Measurements from ENCODE around the gene NTSR1.

NTSR1 gene

DNA sequence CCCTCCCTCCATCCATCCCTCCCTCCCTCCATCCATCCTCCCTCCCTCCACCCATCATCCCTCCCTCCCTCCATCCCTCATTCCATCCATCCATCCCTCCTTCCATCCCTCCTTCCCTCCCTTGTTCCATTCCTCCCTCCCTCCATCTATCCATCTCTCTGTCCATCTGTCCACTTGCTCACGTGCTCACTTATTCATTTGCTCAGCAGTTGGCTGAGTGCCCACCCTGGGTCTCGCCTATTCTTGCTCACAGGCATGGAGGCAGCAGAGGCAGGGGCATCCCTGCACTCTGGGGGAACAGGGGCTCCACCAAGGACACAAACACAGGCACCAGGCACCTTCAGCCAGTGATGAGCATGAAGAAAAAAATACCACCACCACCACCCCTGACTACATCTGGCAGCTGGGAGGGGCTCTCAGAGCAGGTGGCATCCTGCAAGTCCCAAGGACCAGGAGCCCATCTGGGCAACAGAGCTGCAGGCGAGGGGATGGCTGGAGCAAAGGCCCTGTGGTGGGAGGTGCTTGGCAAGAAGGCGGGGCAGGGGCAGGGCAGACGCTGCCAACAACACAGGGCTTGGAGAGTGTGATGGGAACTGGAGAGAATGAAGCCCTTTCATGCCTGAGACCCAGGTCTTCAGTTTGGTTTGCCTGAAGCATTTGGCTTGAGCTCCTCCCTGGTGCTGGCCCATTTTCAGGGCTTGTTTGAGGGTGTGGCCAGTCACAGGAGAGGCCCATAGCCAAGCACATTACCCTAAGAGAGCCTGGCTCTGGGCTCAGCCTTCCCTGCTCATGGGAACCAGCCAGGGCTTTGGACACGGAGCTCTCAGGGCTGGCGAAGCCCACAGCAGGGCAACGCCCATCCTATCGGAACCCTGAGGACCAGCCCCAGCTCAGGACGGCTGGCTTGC is 47.4 kb downstream of the NTSR1 start:
- no peak for DNase-seq (ENCODE audit: low read depth, low spot score)

- DNase-seq (ENCODE audit: low read depth, low spot score), result no peak
Observed at GRCh38 chr20:62758226-62758912, 49.7 kb downstream of the NTSR1 start.

- no peak for DNase-seq (ENCODE audit: low read depth, low spot score)
Observed at GRCh38 chr20:62759981-62760431, 51.4 kb downstream of the NTSR1 start.

GRCh38 chr20:62760471-62760855 is 51.8 kb downstream of the NTSR1 start:
- DNase-seq (ENCODE audit: low read depth, low spot score), result no peak

GRCh38 chr20:62760856-62761758 is 52.5 kb downstream of the NTSR1 start:
- peak; percentile 61 for DNase-seq (ENCODE audit: low read depth, low spot score)

DNA sequence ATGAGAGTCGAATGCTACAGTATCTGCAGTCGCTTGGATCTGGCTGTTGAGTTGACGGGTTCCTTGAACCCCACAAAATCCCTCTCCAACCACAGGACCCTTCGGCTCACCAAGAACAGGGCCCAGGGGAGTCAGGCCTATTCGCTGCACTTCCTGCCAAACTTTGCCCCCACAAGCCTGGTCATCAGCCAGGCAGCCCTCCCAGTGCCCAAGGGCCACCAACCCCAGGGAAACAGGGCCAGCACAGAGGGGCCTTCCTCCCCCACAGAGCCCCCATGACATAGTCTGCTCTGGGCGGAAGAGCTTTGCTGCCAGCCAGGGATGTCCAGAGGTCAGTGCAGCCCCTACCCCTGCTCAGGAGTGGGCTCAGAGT is 53.1 kb downstream of the NTSR1 start:
- DNase-seq (ENCODE audit: low read depth, low spot score), result no peak

DNA sequence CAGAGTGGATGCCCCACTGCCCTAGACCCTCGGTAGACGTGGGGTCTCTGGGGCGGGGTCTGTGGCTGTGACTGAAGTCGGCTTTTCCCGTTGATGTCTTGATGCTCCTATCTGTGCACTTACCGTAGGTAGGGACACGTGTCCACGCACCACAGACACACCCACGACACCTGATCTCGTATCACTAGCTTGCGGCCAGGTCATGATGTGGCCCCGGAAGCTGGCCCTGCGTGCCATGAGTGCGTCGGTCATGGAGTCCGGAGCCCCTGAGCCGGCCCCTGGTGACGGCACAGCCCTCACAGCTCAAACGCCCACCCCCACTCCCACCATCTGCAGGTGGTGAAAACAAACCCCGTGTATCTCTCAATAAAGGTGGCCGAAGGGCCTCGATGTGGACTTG is 53.7 kb downstream of the NTSR1 start:
- no peak for DNase-seq (ENCODE audit: low read depth, low spot score)

GRCh38 chr20:62762801-62763368 is 54.2 kb downstream of the NTSR1 start:
- DNase-seq (ENCODE audit: low read depth, low spot score), result no peak

GRCh38 chr20:62763404-62763803 is 54.8 kb downstream of the NTSR1 start:
- DNase-seq (ENCODE audit: low read depth, low spot score), result no peak

DNA sequence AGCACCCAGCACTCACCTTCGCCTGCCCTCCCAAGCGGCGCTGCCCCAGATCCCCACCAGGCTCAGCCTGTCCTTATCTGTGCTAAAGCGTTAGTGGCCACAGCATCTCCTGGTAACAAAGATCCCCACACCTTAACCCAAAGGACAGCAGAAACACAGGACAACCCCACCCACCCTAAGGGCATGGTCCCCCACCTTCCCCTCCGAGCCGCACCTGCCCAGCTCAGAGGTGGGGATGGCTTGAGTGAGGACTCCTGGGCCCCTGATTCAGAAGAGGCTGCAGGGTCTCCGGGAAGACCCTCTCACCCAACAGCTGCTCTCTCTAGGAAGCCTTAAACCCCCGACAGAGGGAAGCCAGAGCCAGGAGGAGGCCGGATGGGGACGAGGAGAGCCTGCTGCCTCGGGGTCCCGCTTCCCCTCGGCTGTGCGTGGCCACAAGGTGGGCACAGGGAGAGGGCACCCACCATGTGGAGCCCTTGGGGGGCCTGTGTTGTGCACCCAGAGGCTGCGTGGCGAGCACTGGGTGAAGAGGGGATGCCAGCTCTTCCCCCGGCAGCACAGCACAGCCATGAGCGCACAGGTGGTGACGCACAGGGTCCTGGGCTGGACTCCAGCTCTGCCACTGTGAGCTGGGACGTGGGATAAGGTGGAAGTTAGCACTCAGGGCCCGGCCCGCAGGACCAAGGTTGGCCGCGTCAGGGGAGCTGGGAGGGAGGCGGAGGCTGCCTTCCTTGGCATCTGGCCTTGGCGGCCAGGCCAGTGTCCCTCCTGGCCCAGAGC is 55.7 kb downstream of the NTSR1 start:
- DNase-seq (ENCODE audit: low read depth, low spot score), result no peak

DNA sequence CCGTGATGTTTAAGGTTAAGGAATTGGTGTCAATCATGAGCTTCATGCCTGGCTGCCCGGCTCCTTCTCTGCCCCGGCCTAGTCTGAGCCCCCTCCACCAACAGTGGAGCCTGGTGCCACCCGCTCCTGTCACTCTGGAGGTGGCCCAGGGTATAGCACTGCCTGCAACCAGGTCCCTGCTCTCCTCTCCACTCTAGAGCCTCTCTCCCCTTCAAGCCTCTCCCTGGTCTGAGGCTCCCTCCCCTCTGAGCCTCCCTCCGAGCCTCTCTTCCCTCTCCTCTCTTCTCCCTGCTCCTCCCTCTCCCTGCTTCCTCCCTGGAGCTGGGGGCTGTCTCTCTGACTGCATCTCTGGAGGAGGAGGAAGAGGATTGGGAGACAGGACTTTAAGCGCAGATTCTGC is 56.4 kb downstream of the NTSR1 start:
- DNase-seq (ENCODE audit: low read depth, low spot score), result no peak

GRCh38 chr20:62765432-62766070 is 56.9 kb downstream of the NTSR1 start:
- no peak for DNase-seq (ENCODE audit: low read depth, low spot score)

DNA sequence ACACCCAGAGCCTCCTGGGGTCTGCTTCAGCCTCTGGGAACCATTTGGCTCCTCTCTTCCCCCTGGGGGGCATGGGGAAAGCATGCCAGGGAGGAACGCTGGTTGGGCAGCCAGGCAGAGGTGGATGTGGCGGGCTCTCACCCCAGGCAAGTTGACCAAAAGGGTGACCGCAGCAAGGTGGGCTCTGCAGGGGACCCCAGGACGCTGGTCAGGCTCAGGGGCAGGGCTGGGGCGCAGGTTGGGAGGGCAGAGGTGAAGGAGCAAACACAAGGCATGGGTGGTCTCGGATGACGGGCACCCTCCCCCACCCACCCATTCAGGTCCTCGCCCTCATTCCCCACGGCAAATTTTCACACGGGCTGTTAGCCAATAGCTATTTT is 57.4 kb downstream of the NTSR1 start:
- no peak for DNase-seq (ENCODE audit: low read depth, low spot score)

GRCh38 chr20:62766716-62767115 is 58.1 kb downstream of the NTSR1 start:
- DNase-seq (ENCODE audit: low read depth, low spot score), result no peak

DNA sequence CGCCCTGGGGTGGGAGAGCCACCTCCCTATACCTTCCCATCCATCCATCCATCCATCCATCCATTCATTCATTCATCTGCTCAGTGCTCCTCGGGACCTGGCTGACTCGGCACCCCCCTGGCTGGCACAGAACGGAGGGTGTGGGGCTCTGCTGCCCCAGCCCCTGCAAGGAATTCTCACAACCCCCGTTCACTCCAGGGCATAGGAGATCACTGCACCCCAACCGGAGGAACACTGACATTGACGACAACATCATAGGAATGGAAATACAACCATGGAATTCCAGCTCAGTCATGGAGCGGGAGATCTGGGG is 59.6 kb downstream of the NTSR1 start:
- DNase-seq (ENCODE audit: low read depth, low spot score), result no peak

- peak; percentile 88 for DNase-seq (ENCODE audit: low read depth, low spot score)
Observed at GRCh38 chr20:62768551-62769287, 60.1 kb downstream of the NTSR1 start.

DNA sequence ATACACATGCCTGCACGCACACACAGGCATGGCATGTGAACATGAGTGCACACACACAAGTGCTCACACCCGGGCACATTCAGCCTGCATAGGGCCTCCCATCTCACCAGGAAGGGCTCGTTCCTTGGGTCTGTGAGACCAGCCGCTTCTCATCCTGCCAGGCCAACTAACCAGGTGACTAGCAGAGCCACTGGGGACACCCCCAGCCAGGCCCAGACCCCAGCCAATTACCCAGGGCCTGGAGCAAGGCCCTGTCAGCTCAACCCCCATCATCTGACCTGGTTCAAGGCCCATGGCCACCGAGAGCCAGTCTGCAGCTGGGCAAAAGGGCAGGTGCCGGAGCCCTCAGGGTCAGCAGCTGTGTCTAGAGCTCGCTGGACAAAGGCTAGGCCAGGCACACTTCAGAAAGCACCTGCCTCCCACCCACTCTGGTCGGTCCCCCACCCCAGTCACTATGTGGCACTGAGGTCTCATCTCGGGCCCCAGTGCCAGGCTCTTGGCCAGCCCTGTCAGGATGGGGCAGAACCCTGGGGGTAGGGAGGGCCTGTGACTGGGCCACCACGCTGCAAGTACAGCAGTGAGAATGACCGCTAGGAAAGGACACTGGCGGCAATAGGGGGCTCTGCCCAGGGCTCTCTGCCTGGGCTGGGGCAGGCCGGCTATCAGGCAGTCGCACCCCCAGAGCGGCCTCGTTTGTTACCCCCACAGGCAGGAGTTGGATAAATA is 60.9 kb downstream of the NTSR1 start:
- DNase-seq (ENCODE audit: low read depth, low spot score), result no peak

DNA sequence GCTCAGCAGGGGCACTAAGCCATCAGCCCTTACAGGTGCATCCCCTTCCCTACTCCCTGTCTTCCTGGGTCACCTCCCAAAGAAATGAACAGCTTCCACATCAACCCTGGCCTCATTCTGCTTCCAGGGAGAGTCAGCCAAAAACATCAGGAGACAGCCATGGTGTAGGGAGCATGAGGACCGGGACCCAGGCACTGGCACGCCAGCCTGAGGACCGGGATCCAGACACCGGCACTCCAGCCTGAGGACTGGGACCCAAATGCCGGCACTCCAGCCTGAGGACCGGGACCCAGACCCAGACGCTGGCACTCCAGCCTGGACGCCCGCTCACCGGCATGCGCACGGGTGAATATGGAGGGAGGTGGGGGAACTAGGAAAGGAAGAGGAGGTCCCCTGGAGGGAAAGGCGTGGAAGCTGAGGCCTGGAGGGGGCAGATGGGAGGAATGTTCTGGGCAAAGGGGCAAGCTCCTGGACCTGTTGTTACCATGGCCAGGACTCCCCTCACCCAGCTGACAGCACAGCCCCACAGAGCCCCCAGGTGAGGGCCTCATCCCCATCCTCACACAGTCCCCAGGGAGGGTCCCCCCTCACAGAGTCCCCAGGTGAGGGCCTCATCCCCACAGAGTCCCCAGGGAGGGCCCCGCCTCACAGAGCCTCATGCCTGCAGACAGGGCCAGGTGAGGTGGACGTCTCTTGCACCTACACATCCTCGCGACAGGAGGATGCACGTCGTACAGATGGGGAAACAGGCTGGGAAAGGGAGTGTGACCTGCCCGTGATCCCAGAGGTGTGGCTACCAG is 61.7 kb downstream of the NTSR1 start:
- no peak for DNase-seq (ENCODE audit: low read depth, low spot score)
